Measurements from ENCODE around the gene SHISA4. TPM values are rescaled to one million over a fixed set of nuclear protein-coding genes. Genes with fewer than 3 reads are reported as not detected.

Gene SHISA4
- total RNA-seq, 1 donor from 2014 or later: 23.6 TPM

- DNase-seq (ENCODE audit: extremely low read depth, low read depth, low spot score): no peak
Measured at GRCh38 chr1:201880928-201881571, 7.6 kb upstream of the SHISA4 start.

DNA sequence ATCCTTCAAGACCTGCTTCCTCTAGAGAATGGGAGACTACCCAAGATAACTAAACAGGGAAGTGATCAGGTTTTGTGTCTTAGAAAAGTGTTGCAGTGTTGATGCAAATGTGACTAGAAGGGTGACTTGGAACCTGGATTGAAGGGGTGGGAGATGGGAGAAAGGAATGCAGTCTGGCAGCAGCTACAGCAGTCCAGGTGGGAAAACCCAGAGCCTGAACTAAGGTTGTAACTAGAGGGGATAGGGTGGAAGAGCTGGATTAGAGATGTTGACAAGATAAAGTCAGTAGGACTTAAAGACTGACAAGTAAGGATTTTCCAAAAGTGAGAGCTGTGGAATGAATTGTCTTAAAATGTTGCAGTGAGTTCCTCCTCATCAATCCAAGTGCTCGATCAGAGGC is 7.1 kb upstream of the SHISA4 start:
- no peak for DNase-seq (ENCODE audit: extremely low read depth, low read depth, low spot score)

DNA sequence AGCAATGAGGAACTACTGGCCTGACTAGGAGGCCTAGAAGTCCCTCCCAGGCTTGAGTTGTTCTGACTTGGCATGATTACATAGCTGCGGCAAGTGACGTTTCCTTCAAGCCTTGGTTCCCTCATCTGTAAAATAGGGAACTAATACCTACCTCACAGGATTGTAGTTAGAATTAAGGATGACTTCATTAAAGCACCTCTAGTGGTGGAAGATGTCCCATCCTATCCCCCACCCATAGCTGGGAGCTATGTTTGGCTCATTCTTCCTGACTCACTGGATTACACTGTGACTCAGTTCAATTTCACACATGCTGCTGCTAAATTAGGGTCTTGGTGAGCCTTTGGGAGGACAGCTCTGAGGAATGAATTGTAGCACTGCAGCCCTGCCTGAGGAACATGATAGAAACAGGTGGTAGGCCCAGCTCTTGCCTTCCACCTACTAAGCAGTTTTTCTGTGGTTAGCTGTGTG is 6.0 kb upstream of the SHISA4 start:
- DNase-seq (ENCODE audit: extremely low read depth, low read depth, low spot score): no peak

- no peak for DNase-seq (ENCODE audit: extremely low read depth, low read depth, low spot score)
Measured at GRCh38 chr1:201883266-201883665, 5.4 kb upstream of the SHISA4 start.

GRCh38 chr1:201883786-201884185 is 4.9 kb upstream of the SHISA4 start:
- no peak for DNase-seq (ENCODE audit: extremely low read depth, low read depth, low spot score)

DNA sequence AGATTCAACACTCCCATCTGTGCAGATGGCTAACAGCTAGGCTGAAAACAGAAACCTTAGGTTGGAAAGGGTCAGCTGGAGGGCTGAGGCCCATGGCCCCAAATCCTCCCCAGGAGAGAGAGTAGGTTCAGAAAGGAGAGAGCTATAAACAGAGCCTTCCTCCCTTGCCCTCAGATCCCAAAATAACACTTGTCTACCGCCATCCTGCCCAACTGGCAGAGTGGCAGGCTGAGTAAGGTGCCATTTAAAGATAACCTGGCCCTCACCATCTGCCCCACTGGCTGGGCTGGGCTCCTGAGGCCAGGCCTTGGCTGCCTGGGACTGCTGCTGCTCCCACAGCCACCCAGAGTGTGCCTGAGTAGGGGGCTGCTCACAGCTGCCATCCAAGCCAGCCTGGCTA is 4.3 kb upstream of the SHISA4 start:
- no peak for DNase-seq (ENCODE audit: extremely low read depth, low read depth, low spot score)

DNA sequence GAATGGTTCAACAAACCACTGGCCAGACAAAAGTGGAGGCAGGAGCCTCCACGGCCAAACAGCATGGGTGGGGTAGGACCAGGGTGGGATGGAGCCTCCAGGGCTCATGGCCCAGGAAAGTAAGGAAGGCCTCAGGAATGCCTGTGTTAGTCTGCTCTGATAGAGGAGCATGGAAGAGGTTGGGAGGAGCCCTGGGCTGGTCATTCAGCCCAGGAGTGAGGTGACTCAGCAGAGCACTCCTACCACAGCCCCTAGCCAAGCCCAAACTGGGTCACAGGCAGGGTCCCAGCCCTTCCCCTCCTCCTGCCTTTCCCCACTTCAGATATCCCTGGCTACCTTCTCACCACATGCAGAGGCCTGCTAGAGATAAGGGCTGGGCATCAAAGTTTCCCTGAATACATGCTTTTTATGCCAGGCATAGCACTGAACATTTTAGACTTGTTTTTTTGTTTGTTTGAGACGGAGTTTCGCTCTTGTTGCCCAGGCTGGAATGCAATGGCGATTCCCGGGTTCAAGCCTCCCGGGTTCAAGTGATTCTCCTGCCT is 3.1 kb upstream of the SHISA4 start:
- DNase-seq (ENCODE audit: extremely low read depth, low read depth, low spot score): no peak

DNA sequence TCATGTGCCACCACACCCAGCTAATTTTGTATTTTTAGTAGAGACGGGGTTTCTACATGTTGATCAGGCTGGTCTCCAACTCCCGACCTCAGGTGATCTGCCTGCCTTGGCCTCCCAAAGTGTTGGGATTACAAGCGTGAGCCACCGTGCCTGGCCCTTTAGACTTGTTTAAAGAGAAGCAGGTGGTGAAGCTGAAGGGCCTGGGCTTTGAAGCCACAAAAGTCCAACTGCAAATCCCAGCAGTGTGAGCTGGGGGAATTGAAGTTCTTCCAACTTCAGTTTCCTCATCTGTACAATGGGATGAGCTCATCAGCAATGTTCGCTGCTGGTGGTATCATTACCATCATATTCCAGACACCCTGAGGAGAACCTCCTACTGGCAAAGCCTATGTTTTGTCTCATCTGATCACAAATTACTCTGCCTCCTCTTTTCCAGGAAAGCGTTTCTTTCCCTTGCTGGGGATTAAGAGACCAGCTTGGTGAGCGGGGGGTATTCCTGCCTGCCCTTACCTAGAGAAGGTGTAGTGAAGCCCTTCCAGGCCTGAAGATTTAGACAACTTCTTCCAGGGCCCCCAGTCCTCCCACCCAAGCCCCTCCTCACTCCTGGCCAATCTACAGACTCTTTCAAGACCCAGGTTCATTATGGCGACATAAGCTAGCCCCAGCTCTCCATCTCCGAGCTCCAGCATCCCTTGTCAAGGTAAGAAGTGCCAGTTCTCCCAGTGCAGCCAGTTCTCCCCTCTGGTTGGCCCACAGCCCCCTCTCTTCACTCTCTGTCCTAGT is 2.4 kb upstream of the SHISA4 start:
- DNase-seq (ENCODE audit: extremely low read depth, low read depth, low spot score): no peak

DNA sequence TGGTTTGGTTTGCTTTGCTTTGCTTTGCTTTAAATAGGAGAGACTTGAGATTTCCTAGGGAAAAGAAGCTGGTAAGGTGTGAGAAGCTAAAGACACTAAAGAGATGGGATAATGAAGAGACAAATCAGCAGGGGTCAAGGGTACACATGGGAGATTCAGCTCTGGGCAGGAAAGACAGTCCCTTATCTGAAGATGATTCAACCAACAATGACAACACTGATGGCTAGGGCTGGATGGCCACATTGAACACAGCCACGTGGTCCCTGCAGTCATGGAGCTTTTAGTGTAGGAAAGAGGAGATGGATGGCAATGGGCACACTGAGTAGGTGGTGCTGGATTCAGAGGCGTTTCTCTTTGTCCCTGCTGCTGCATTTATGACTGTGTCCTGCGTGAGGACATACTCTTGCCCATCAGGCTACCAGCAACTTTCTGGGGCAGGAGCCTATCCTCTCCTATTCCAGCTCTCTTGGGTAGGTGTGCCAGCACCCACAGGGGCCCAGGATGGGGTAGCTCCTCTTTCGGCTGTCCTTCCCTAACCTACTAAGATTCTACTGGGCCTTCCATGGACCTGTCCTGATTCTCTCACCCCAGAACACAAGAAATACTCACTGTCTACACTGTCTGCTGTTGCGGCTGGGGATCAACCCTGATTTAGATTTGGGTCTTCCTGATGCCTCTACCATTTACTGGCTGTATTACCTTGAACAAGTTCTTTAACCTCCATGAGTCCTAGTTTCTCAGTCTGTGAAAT is 1.4 kb upstream of the SHISA4 start:
- no peak for DNase-seq (ENCODE audit: extremely low read depth, low read depth, low spot score)

DNA sequence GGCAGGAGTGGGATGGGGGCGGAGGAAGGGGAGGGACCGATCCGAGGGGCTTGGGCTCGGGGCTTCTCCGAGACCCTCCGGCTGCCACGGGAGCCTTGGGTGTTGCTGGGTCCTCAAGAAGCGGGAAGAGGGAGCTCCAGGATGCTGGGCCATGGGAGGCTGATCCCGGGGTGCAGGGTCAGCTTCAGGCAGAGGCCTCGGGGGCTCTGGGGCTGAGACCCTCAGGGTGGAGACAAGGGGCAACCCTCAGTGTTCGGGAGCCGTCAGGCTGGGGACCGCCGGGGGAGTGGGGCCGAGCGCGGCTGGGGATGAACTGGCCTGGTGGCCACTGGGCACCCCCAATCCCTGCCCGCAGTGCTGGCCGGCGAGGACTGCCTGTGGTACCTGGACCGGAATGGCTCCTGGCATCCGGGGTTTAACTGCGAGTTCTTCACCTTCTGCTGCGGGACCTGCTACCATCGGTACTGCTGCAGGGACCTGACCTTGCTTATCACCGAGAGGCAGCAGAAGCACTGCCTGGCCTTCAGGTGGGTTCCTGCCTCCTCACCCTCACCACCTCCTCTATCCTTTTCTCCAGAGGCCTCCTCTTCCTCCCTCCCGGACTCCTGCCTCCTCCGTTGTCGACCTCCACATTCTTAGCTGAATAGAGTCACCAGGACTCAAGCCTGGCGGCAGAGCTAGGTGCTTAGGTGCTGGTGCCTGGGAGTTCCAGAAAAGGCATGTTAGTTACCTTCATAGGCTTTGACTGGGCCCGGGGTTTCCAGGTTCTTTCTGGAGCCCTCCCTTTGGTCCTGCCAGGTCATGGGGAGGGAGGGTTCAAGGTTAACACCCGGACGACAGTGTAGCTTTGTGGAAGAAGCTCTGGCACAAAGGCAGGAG is 631 bp downstream of the SHISA4 start:
- no peak for DNase-seq (ENCODE audit: extremely low read depth, low read depth, low spot score)

GRCh38 chr1:201890223-201890622 is 1.5 kb downstream of the SHISA4 start:
- DNase-seq (ENCODE audit: extremely low read depth, low read depth, low spot score): no peak

GRCh38 chr1:201890806-201891450 is 2.2 kb downstream of the SHISA4 start:
- no peak for DNase-seq (ENCODE audit: extremely low read depth, low read depth, low spot score)

DNA sequence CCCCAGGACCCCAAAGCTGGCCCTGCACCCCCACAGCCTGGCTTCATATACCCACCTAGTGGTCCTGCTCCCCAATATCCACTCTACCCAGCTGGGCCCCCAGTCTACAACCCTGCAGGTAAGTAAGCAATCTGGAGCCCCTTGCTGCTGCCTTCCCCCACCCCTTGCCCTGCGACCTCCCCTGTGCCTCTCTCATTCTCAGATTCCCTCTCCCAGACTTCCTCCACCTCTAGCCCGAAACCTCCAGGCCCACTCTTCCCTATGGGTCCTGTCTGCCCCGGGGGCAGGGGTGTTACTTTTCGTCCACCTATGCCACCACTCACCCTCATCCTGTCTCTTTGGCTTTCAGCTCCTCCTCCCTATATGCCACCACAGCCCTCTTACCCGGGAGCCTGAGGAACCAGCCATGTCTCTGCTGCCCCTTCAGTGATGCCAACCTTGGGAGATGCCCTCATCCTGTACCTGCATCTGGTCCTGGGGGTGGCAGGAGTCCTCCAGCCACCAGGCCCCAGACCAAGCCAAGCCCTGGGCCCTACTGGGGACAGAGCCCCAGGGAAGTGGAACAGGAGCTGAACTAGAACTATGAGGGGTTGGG is 2.9 kb downstream of the SHISA4 start:
- no peak for DNase-seq (ENCODE audit: extremely low read depth, low read depth, low spot score)

GRCh38 chr1:201892211-201892610 is 3.5 kb downstream of the SHISA4 start:
- DNase-seq (ENCODE audit: extremely low read depth, low read depth, low spot score): no peak

- DNase-seq (ENCODE audit: extremely low read depth, low read depth, low spot score): no peak
Measured at GRCh38 chr1:201893431-201893830, 4.7 kb downstream of the SHISA4 start.

- DNase-seq (ENCODE audit: extremely low read depth, low read depth, low spot score): no peak
Measured at GRCh38 chr1:201894343-201895119, 5.8 kb downstream of the SHISA4 start.

GRCh38 chr1:201895120-201895665 is 6.5 kb downstream of the SHISA4 start:
- DNase-seq (ENCODE audit: extremely low read depth, low read depth, low spot score): no peak
